Mesothelial cell of epicardium (in vitro differentiated cells): Measurements from ENCODE around the gene CAPG. TPM values are rescaled to one million over a fixed set of nuclear protein-coding genes. Genes with fewer than 3 reads are reported as not detected.

Source experiments
- DNase-seq, 2 experiments: peaks; one replicate each; pipeline ENCODE4 v3.0.0; 2021; ENCODE audit warnings: low spot score in 2 of 2; ENCODE audit not compliant: unreplicated experiment in 2 of 2
- H3K27ac Mint-ChIP-seq: 2 replicates; pipeline ENCODE4 v1.8.0; 2021; ENCODE audit warnings: mixed read lengths
- H3K27me3 Mint-ChIP-seq: 2 replicates; pipeline ENCODE4 v1.8.0; 2021; ENCODE audit warnings: low read depth, mixed read lengths
- H3K36me3 Mint-ChIP-seq: 2 replicates; pipeline ENCODE4 v1.8.0; 2021; ENCODE audit warnings: mixed read lengths
- H3K4me1 Mint-ChIP-seq: 2 replicates; pipeline ENCODE4 v1.8.0; 2021; ENCODE audit warnings: mixed read lengths
- H3K4me3 Mint-ChIP-seq: 2 replicates; pipeline ENCODE4 v1.8.0; 2021; ENCODE audit warnings: mild to moderate bottlenecking, moderate library complexity, mixed read lengths
- H3K9me3 Mint-ChIP-seq: 2 replicates; pipeline ENCODE4 v1.8.0; 2021; ENCODE audit warnings: mixed read lengths
- CTCF ChIP-seq: fragments of 200-600 bp; sonication (generic); IDR thresholded peaks from one replicate; pipeline ENCODE4 v1.5.0; 2021; ENCODE audit warnings: antibody characterized with exemption; ENCODE audit not compliant: unreplicated experiment
- total RNA-seq: library from RNA; stranded (reverse); gene quantifications from 3 replicates; pipeline ENCODE4 v1.2.1, GENCODE V29; 2021

CAPG gene
- total RNA-seq, 1 donor from 2014 or later, result 86.3 TPM

- Mint-ChIP-seq H3K36me3 (peaks cover 53% of the 10 kb centered on the region), H3K9me3 (peaks cover 21% of the 10 kb centered on the region), H3K4me3 (no peak overlapping the region), H3K27ac (peak overlapping the region; percentile 68), H3K27me3 (no peaks in the 10 kb centered on the region), H3K4me1 (peaks cover 22% of the 10 kb centered on the region)
- DNase-seq, result no peak
- TF ChIP-seq CTCF, result no peak
These were observed 33.1 kb downstream of the CAPG start for GRCh38 chr2:85377083-85377482.

- no peak for TF ChIP-seq CTCF
- Mint-ChIP-seq H3K27ac (peak overlapping the region; percentile 68), H3K4me3 (no peak overlapping the region), H3K9me3 (peaks cover 21% of the 10 kb centered on the region), H3K4me1 (peaks cover 22% of the 10 kb centered on the region), H3K36me3 (peaks cover 51% of the 10 kb centered on the region), H3K27me3 (no peaks in the 10 kb centered on the region)
- DNase-seq, result no peak
These were observed 33.7 kb downstream of the CAPG start for GRCh38 chr2:85376291-85377065.

GRCh38 chr2:85371045-85371444 is 39.1 kb downstream of the CAPG start:
- DNase-seq, result no peak
- no peaks in the 10 kb centered on the region for H3K4me1 Mint-ChIP-seq
- H3K27me3 Mint-ChIP-seq, result no peaks in the 10 kb centered on the region
- peaks cover 8% of the 10 kb centered on the region for H3K9me3 Mint-ChIP-seq
- H3K27ac Mint-ChIP-seq, result no peak overlapping the region
- no peak for TF ChIP-seq CTCF
- peaks cover 24% of the 10 kb centered on the region for H3K36me3 Mint-ChIP-seq
- no peak overlapping the region for H3K4me3 Mint-ChIP-seq

- H3K36me3 Mint-ChIP-seq, result peaks cover 15% of the 10 kb centered on the region
- H3K27me3 Mint-ChIP-seq, result no peaks in the 10 kb centered on the region
- H3K4me3 Mint-ChIP-seq, result no peak overlapping the region
- H3K27ac Mint-ChIP-seq, result no peak overlapping the region
- H3K4me1 Mint-ChIP-seq, result no peaks in the 10 kb centered on the region
- peaks cover 8% of the 10 kb centered on the region for H3K9me3 Mint-ChIP-seq
- no peak for DNase-seq
- no peak for TF ChIP-seq CTCF
These were observed 40.7 kb downstream of the CAPG start for GRCh38 chr2:85369500-85369899.

- Mint-ChIP-seq H3K27me3 (no peaks in the 10 kb centered on the region), H3K27ac (no peak overlapping the region), H3K4me3 (no peak overlapping the region), H3K4me1 (no peaks in the 10 kb centered on the region), H3K9me3 (peaks cover 6% of the 10 kb centered on the region), H3K36me3 (peaks cover 13% of the 10 kb centered on the region)
- DNase-seq, result no peak
- TF ChIP-seq CTCF, result no peak
These were observed 41.2 kb downstream of the CAPG start for GRCh38 chr2:85368921-85369320.
